Ureter (tissue), 1 donor: ENCODE data around the gene TTYH2. TPM values are rescaled to one million over a fixed set of nuclear protein-coding genes. Genes with fewer than 3 reads are reported as not detected.

ENCODE experiments used
- DNase-seq: peaks from one replicate; pipeline ENCODE4 v3.0.0-alpha.2; 2020; ENCODE audit warnings: low spot score
- total RNA-seq: library from RNA; stranded (reverse); gene quantifications from one replicate; pipeline ENCODE4 v1.2.4, GENCODE V29; 2023
- donor health status: DM: yes; HTN: yes; CAD: no.

Gene TTYH2
- total RNA-seq, 1 donor from 2014 or later = 8.2 TPM

DNA sequence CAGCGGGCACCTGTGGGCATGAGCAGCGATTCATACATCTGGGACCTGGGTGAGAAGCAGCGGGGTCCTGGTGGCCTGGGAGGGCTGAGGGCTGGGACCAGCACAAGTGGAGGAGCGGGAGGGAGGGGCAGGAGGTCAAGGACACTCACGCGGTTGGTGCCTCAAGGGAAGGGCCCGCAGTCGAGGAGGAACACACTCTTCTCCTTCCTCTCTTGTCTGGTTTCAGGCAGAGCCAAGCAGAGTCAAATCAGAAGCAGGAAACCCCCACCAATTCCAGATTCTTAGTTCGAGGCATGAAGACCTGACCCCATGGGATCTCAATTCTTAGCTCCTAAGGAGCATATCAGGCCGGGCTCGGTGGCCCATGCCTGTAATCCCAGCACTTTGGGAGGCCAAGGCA is 76.3 kb downstream of the TTYH2 start:
- no peak for DNase-seq

DNA sequence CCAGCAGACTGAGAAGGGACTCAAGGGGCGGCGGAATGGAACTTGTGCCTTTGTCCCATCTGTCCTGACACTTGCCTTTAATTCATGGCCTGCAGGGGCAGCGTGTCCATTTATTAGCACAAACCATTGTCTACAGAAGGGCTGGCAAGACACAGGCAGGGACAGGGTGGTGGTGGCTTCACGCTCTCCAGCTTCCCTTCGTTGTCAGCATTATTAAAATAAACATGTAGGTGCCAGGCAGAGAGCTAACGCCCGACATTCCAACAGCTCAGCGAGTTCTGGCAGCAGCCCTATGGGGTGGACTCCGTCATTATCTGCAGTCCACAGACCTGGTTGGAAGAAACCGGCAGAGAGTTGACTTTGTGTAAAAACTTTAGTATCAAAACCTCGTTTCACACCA is 77.0 kb downstream of the TTYH2 start:
- no peak for DNase-seq

DNA sequence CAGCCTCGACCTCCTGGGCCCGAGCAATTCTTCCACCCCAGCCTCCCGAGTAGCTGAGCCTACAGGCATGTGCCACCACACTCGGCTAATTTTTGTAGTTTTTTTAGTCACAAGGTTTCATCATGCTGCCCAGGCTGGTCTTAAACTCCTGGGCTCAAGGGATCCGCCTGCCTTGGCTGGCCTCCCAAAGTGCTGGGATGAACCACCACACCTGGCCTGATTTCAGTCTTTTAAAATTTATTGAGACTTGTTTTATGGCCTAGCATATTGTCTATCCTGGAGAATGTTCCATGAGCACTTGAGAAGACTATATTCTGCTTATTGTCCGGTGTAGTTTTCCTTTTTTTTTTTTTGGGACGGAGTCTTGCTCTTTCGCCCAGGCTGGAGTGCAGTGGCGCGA is 79.1 kb downstream of the TTYH2 start:
- DNase-seq = no peak

DNA sequence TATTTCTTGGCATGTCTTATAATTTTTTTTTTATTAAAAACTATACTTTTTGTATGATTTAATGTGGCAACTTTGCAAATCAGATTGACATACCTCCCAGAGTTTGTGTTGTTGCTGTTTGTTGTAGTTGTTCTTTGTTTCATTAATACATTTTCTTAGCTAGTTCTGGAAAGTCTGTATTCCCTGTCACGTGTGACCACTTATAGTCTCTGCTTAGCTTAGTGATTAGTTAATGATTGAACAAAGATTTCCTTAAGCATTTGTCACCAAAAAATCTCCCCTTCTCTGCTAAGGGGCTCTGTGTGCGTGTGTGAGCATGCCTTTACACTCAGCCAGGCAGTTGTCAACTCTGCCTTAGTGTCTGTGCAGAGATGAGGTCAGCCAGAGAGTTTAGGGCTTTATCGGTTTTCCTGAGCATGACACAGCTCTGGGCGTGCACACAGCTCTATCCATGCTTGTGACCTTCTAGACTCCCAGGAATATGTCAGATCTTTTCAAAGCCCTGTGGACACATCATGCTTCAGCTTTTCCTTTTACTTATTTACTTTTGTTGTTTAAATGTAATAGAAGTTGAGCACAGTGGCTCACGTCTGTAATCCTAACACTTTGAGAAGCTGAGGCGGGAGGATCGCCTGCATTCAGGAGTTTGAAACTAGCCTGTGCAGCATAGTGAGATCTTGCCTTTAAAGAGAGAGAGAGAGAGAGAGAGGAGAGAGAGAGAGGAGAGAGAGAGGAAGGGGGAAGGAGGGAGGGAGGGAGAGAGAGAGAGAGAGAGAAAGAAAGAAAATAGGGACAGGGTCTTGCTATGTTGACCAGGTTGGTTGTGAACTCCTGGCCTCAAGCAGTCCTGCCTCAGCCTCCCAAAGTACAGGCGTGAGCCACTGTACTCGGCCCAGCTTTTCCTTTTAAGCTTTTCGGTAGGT is 82.5 kb downstream of the TTYH2 start:
- no peak for DNase-seq

DNA sequence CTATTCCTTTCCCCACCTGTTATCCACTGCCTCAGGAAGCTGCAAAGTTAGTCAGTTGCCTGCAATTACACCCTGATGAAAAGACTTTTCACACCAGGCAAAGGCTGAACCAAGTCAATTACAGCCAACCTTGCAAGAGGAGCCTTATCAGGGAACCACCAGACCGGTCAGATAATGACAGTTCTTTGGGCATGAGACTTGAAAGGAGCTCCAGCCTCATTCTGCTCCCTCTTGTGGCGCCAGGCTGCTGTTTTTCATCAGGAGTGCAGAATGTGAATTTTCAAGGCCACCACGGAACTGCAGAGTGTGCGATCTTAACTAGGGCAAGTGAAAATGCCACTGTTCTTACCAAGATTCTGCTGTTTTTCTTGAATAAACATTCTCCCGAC is 83.2 kb downstream of the TTYH2 start:
- peak; percentile 68 for DNase-seq

DNA sequence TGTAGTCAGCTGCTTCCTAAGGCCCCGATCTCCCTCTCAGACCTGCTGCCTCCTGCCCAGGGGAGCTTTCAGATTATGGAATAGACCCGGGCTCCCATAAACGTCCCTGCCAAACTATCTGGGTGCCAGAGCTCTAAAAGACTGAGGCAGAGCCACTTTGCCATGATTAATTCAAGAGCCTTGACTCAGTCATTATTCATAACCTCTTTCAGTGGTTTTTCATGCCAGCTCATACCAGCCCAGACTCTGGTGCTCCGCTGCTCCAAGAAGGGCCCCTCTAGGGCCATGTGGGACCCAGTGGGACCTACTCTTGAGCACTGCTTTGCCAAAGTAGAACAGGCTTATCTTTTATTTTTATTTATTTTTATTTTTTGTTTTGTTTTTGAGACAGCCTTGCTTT is 84.6 kb downstream of the TTYH2 start:
- no peak for DNase-seq

GRCh38 chr17:74298778-74299177 is 85.4 kb downstream of the TTYH2 start:
- DNase-seq = no peak

DNA sequence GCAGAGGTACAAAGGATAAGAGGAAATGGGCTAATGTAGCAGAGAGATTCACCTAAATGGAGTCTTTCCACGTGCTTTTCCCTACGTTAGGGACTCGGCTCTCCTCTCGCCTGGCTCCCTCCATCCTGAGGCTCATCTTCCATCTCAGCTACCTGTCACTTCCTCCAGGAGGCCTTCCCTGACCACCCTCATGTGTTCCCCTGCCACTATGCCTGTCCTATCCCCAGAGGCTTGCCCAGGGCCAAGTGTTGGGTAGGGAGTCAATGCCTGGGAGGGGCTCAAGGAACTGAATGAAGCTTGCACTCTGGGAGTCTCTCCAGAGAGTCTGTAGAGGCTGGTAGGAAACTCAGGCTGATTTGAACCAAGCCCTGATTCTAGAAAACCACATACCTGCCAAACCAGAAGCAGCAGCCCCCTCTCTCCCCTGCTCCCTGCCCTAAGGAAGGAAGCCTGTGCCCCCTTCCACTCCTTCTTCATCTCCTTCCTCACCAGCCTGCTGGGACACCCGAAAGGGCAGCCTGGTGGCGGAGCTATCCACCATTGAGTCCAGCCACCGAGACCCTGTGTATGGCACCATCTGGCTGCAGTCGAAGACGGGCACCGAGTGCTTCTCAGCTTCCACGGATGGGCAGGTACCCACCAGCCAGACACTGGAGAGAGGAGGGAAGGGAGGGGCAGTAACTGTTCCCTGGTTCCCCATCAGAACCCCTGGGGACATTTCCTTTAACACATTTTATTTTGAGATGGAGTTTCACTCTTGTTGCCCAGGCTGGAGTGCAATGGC is 86.0 kb downstream of the TTYH2 start:
- DNase-seq = no peak

DNA sequence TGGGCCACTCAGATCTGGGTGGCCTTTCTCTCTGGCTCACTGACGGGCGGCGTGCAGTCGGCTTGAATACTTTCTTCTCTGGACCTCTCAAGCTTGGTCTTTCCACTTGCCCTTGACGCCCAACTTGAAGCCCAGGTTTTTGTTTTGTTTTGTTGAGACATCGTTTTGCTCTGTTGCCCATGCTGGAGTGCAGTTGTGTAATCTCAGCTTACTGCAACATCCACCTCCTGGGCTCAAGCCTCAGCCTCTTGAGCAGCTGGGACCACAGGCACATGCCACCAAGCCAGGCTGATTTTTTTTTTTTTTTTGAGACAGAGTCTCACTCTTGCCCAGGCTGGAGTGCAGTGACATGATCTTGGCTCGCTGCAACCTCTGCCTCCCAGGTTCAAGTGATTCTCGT is 89.9 kb downstream of the TTYH2 start:
- no peak for DNase-seq

GRCh38 chr17:74304184-74304583 is 90.8 kb downstream of the TTYH2 start:
- DNase-seq = no peak

DNA sequence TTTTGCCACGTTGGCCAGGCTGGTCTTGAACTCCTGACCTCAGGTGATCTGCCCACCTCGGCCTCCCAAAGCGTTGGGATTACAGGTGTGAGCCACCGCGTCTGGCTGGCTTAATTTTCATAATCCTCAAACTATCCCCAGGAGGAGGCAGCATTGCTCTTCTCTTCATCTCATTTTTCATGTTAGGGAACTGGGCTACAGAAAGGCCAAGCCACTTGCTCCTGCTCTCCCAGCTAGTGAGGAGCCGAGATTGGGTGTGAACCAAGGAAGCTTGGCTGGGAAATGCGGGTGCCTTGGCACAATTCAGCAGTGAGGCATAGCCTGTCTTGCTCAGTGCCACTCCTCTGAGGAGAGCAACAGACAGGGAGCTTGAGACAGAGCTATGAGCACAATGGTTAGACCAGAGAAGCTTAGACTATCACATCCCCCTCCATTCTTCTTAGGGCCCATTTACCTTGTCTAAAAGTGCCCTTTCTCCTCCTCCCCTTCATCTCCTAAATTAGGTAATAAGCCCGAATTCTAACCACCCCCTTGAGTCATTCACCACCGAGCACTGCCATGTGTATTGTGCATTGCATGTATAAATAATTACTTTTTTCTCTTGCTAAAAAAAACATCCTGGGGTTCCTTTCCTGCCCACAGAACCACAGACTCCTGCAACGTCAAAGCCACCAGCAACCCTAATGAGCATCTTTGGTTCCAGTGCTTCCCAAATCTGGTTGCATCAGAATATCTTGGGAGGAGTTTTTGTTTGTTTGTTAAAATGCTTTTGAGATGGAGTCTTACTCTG is 92.7 kb downstream of the TTYH2 start:
- no peak for DNase-seq

DNA sequence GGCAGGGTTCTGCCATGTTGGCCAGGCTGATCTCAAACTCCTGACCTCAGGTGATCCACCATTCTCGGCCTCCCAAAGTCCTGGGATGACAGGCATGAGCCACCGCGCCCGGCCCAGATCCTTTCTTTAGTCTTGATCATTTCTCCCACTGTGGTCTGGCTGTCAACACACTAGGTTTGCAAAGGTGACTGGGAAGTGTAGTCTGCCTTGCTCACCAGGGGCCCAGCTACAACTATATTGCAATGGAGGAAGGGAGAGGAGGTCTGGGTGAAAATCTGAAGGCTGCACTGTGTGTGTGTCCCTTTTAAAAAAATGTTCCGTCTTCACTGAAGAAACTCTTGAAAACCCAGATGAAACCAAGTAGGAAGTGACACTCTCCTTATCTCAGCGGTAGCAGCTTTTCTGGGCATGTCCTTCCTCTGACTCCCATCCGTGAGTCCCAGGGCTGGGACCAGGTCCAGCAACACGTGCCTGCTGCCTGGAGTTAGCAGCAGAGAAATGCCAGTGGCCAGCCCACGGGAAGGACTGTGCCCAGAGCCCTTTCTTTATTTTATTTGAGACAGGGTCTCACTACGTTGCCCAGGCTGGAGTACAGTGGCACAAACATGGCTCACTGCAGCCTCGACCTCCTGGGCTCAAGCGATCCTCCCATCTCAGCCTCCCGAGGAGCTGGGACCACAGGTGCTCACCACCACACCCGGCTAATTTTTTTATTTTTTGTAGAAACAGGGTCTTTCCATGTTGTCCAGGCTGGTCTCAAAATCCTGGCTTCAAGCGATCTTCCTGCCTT is 94.8 kb downstream of the TTYH2 start:
- no peak for DNase-seq

GRCh38 chr17:74309902-74310301 is 96.5 kb downstream of the TTYH2 start:
- no peak for DNase-seq

Other genes starting within 250 kb of the TTYH2 start
- gene RPL38, start 9.9 kb upstream of the TTYH2 start, total RNA-seq = 1,081 TPM
- gene DNAI2, start 60.7 kb downstream of the TTYH2 start, total RNA-seq = not detected
- gene KIF19, start 112.7 kb downstream of the TTYH2 start, total RNA-seq = 1.8 TPM
- gene BTBD17, start 148.3 kb downstream of the TTYH2 start, total RNA-seq = not detected
- 0.52 TPM for gene GPR142, start 153.9 kb downstream of the TTYH2 start, total RNA-seq
- 153 TPM for gene GPRC5C, start 218.5 kb downstream of the TTYH2 start, total RNA-seq